GM18519 (cell line): ENCODE data around the gene TBC1D20.
A peak's percentile ranks its signal among the peaks of the same experiment; 100 is the strongest.

ENCODE experiments used
- ATAC-seq: cut with Tn5 transposase; IDR thresholded peaks from one replicate; pipeline ENCODE4 v1.9.1; 2021; ENCODE audit warnings: mild to moderate bottlenecking, moderate library complexity; ENCODE audit not compliant: unreplicated experiment, low FRiP score

The TBC1D20 gene

GRCh38 chr20:420721-421574 lies 41.4 kb downstream of the TBC1D20 start:
- no peak for ATAC-seq

GRCh38 chr20:420166-420620 lies 42.1 kb downstream of the TBC1D20 start:
- no peak for ATAC-seq

- ATAC-seq = no peak
Observed at GRCh38 chr20:419556-420165, 42.7 kb downstream of the TBC1D20 start.

- no peak for ATAC-seq
Observed at GRCh38 chr20:418858-419365, 43.4 kb downstream of the TBC1D20 start.

- ATAC-seq = no peak
Observed at GRCh38 chr20:417801-418342, 44.5 kb downstream of the TBC1D20 start.

- no peak for ATAC-seq
Observed at GRCh38 chr20:416950-417800, 45.2 kb downstream of the TBC1D20 start.

DNA sequence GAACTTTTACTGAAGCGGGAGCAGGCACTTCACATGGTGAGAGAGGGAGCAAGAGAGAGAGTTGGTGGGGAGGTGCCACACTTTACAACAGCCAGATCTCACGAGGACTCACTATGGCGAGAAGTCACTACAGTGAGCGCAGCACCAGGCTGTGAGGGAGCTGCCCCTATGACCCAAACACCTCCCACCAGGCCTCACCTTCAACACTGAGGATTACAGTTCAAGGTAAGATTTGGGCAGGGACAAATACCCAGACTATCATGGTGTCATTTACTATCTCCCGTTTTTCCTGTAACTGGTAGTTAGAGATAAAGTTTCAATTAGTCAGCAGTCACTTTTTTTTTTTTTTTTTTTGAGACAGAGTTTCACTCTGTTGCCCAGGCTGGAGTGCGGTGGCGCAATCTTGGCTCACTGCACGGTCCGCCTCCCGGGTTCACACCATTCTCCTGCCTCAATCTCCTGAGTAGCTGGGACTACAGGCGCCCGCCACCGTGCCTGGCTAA lies 46.5 kb downstream of the TBC1D20 start:
- no peak for ATAC-seq

GRCh38 chr20:414161-414560 lies 48.2 kb downstream of the TBC1D20 start:
- ATAC-seq = no peak

GRCh38 chr20:412081-412480 lies 50.3 kb downstream of the TBC1D20 start:
- no peak for ATAC-seq

DNA sequence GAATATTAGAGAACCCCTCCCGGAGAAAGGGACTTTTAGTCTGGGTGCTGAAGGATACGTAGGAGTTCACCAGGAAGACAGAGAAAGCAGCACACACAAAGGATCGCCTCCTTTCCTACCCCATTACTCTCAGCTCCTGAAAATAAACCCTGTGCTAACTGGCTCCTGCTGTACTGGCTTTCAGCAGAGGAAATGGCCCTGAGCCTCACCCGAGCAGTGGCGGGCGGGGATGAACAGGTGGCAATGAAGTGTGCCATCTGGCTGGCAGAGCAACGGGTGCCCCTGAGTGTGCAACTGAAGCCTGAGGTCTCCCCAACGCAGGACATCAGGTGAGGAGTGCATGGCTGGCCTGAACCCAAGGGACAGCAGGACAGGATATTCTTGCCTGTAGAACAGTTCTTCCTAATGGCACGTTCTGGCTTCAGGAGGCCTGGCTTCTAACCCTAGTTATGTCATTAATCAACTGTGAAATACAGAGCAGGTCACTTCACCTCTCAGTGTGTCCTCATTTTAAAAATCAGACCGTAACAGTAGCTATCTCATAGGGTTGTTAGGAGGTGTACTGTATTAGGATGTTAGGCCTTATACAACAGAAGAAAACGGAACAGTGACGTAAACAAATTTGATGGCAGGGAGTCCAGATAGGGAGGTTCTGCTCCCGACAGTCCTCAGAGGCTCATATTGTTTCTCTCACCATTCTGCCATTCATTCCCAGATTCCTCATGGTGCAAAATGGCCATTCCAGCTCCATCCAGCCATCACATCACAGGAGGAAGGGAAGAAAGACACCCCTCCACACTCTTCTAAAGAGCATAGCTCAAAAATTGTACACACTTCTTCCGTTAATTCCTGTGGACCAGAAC lies 52.4 kb downstream of the TBC1D20 start:
- ATAC-seq = no peak

DNA sequence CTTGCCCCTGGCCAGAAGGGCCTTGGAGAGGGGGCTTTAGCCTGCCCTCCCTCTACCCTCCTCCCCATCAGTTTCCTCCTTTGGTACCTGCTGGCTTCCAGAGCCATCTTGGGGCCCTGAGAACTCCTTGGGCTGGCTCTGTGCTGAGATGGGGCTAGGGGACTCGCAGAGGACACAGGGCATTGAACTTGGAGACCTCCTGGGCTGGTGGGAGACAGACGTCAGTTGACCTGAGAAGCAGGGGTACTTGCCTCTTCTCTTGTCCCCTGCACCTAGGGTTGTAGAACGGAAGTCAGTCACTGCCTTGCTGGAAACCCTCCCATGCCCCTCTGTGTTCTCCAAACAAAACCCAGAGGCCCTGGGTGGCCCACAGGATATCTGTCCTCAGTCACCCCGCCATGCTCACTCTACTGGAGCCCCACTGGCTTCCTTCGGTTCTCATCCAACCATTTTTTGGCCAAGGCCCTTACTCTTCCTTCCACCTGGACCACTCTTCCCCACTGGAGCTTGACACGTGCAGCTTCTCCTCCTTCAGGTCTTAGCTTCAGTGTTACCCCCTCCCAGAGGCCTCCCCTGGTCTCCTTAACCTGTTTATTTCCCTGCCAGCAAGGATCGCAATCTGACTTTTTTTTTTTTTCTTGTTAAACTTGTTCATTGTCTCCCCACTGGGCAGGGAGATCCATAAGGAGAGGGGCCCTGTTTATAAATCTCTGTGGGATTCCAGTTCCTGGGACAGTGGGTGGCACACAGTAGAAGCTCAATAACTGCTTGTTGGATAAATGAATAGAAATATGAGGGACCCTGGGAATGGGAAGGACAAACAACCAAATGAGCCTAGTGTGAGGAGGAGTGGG lies 53.3 kb downstream of the TBC1D20 start:
- ATAC-seq = no peak

- peak; percentile 51 for ATAC-seq
Observed at GRCh38 chr20:407953-408842, 54.1 kb downstream of the TBC1D20 start, which contains the start of gene RBCK1. RBCK1 (plus strand) TSS chr20:408299; CDS start chr20:408758, 459 bp downstream.

- peak; percentile 41 for ATAC-seq
Observed at GRCh38 chr20:407133-407952, 55.0 kb downstream of the TBC1D20 start.

DNA sequence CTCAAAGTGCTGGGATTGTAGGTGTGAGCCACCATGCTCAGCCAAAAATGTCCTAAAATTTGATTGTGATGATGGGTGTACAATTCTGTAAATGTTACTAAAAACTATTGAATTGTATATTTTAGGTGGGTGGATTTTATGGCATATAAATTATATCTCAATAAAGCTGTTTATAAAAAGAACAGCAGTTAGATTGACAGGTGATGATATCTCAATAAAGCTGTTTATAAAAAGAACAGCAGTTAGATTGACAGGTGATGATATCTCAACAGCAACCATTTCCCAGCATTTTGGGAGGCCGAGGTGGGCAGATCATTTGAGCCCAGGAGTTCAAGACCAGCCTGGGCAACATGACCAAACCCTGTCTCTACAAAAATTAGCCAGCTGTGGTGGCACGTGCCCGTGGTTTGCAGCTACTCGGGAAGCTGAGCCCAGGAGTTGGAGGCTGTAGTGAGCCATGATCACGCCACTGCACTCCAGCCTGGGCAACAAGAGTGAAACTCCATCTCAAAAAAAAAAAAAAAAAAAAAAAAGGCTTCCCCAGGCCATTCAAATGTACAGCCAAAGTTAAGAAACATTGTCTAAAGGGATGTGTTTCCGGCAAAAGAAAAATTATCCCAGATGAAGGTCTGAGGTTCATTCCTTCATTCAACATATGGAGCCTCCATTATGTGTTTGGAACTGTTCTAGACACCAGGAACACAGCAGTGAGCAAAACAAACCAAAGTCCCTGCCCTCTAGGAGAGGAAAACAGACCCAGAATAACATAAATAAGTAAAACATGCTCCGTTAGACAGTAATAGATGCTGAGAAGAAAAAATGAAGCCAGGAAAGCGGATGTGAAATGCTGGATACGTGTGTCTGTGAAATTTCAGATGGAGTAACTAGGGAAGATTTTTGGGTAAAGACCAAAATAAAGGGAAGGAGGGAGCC lies 55.9 kb downstream of the TBC1D20 start:
- ATAC-seq = no peak

DNA sequence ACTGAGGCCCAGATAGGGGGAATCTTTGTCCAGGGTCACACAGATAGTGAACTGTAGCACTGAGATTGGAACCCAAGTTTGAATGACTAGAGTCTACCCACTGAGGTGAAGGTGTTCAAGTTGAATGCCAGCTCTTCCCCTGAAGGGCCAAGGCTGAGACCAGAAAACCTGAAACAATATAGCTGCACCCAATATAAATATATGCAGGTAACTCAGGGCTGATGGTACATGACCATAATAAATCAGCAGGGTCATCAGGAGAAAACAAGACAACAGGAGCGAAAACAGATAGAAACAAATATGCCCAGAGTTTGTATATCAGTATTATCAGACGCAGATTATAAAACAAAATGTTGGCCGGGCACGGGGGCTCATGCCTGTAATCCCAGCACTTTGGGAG lies 58.2 kb downstream of the TBC1D20 start:
- no peak for ATAC-seq

DNA sequence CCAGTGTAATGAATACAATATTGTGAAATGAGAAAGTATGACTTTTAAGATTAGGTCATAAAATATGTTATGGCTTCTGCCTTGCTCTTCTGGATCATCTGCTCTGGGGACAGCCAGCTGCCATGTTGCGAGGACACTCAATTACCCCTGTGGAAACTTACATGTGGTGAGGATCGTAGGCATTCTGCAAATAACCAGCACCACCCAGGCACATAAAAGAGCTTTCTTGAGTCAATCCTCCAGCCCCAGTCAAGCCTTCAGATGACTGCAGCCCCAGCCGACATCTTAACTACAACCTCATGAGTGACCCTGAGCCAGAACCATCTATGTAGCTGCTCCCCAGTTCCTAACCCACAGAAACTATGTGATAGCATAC lies 58.8 kb downstream of the TBC1D20 start:
- ATAC-seq = no peak
